ENCODE measurements around the gene APBA1.

The APBA1 gene

DNA sequence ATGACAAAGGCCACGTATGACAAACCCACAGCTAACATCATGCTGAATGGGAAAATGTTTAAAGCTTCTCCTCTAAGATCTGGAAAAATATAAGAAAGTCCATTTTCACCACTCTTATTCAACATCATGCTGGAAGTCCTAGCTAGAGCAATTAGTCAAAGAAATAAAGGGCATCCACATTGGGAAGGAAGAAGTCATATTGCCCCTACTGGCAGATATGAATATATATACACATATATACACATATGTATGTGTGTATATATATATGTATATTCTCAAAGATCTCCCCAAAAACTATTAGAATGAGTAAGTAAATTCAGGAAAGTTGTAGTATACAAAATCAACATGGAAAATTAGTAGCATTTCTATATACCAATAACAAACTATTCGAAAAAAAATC lies 17.1 kb downstream of the APBA1 start:
- DNase-seq, result no peak

DNA sequence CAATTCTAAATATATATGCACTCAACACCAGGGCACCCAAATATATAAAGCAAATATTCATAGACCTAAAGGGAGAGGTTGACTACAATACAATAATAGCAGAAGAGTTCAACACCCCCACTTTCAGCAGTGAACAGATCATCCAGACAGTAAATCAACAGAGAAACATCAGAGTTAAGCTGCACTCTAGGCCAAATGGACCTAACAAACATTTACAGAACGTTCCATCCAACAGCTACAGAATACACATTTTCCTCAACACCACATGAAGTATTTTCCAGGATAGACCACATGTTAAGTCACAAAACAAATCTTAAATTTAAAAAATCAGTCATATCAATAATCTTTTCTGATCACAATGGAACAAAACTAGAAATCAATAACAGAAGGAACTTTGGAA lies 18.9 kb downstream of the APBA1 start:
- DNase-seq, result no peak

DNA sequence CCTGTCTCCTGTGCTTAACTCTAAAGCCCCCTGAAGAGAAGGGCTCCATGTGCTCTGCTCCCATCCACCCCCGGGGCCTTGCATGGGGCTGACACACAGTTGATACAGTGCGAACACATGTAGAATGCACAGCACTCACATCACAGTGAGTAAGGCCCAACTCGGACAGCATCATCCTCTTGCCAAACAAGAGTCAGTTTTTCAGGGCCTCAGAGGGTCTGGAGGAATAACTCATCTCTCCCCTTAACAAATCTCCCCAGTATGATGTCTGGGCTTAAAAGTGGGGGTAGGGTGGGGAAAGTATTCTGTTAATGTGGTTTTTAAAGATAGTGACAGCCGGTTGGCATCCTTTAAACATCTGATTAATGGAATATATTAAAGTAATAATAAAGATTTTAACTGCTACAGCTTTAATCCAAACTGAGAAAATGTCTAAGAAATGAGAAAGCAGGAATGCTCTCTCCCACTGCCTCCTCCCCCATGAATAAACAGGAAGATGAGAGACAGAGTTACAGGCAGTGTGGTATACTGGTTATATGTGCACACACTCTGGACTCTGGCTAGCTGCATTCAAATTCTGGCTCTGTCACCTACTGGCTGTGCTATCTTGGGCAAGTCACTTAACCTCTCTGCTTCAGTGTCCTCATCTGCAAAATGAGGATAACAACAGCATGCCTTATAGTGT lies 22.5 kb downstream of the APBA1 start:
- peak; percentile 88 for DNase-seq

DNA sequence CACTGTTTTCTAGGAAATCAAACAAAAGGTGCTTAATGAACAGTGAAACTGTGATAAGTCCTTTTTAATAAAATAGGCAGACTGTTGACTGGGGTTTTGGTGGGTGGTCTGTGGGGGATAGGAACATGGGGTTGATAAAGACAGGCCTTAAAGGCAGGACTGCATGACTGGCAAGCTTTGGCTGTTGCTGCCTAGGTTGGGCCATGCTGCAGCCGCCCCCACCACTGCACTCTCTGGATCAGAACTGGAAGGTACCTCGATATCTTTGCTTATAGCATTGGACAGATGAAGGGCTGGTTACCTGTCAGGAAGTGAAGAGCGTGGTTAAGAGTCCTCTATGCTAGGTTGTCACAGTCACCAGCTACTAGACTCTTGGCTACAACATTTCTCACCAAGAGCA lies 24.4 kb downstream of the APBA1 start:
- DNase-seq, result no peak

- DNase-seq, result no peak
Measured at GRCh38 chr9:69646810-69647209, 25.4 kb downstream of the APBA1 start.

- DNase-seq, result no peak
Measured at GRCh38 chr9:69645488-69645887, 26.7 kb downstream of the APBA1 start.

DNA sequence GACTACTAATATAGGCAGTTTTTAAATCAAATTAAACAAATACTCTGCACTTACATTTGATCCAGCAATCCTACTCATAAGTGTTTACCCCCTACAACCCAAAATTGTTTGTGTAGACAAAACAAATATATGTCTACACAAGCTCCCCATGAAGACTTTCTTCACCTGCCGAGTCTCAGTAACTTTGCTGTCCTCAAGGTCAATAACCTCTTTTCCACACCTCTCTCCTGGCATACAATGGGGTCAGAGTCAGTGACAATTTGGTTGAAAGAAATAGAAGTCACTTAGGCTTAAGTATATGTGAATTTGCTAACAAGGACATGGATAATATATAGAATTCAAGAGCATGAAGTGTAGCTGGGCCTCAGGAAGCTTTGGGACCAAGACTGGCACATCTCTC lies 29.1 kb downstream of the APBA1 start:
- no peak for DNase-seq

GRCh38 chr9:69637817-69638200 lies 34.4 kb downstream of the APBA1 start:
- DNase-seq, result peak; percentile 76

DNA sequence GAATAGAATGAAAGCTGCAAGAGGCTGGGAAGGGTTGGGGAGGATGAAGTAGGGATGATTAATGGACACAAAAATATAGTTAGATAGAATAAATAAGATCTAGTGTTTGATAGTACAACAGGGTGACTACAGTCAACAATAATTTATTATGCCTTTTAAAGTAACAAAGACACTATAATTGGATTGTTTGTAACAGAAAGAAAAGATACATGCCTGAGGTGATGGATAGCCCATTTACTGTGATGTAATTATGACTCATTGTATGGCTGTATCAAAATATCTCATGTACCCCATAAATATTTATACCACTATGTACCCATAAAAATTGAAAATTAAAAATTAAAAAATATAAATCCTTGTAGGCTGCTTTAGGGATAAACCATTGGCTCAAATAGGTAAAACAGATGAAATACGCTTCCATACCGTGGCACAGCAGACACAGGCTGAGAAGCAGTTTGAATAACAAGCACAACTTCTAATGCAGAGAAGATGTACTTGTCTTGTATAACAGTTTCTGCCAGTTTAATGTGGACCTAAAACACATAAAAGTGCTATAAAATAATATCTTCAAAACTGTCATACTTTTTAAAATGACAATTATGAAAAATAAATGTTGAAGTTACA lies 34.9 kb downstream of the APBA1 start:
- peak; percentile 14 for DNase-seq

GRCh38 chr9:69633716-69634115 lies 38.5 kb downstream of the APBA1 start:
- DNase-seq, result no peak

DNA sequence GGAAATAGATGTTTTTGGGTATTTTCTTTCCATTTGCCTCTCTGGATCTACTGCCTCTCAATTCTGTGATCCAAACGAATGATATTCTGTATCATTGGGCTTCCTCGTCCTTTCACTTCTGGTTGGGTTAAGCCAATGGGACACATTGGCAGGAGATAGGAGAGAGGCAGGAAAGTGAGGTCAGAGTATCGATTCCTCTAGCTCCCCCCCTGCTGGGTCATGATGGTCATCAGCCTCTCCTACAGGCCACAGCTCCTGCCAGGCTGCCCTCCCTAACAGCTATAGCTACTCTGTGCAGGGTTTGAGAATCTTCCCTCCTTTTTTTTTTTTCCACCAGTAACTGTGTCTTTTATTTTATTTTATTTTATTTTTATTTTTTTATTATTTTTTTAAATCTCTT lies 39.4 kb downstream of the APBA1 start:
- no peak for DNase-seq

DNA sequence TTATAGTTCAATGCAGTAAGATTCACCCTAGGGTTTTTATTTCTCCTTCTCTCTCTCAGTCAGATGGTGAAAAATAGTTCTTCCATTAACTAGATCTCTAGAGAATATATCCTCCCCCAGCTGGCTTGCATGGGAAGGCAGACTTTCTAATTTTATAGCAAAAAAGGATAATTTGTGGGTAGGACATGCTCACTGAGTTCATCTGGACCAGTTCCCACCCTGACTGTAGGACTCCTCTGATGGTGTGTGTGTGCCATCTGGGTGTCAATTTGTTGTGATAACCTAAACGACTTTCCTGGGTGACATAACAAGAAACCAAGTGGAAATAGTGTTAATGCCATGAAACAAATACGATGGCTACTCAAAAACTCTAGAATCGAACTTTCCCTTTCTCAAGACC lies 44.9 kb downstream of the APBA1 start:
- DNase-seq, result no peak

- no peak for DNase-seq
Measured at GRCh38 chr9:69623276-69623675, 48.9 kb downstream of the APBA1 start.

DNA sequence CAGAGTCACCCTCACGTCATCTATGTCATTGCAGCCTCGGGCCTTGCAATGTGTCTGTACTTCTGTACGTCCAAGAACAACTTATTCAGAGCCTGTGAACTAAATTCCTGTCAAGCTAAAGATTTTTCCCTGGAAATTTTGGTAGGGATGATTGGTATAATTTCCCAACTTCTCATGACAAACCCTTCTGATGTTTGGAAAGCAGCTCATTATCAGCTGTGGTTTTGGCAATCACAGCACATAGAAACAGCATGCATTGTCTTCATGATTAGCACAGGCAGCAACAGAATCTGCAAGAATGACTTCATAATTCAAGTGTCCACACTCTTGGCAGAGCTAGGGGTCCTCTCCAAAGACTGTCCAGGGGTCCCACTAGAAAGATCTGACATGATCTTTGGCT lies 49.5 kb downstream of the APBA1 start:
- peak; percentile 61 for DNase-seq

GRCh38 chr9:69621730-69622460 lies 50.3 kb downstream of the APBA1 start:
- DNase-seq, result no peak

GRCh38 chr9:69620731-69621130 lies 51.4 kb downstream of the APBA1 start:
- DNase-seq, result no peak

DNA sequence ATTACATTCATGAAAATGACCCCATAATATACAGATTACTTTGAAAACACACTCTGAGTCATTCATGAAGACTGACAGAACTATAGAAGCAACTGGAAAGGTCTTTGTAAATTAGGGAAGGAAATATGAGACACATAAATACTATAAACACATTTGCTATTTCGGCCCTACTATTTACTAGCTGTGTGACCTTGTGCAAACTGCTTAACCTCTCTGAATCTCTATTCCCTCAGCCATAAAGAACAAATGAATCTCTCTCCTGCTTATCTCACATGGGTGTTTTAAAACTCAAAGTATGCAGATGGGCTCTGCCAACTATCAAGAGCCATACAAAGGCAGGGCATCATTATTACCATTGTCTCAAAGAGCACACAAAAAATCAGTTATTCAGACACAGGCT lies 52.9 kb downstream of the APBA1 start:
- no peak for DNase-seq

GRCh38 chr9:69617006-69617405 lies 55.2 kb downstream of the APBA1 start:
- DNase-seq, result no peak

GRCh38 chr9:69615880-69616279 lies 56.3 kb downstream of the APBA1 start:
- no peak for DNase-seq

DNA sequence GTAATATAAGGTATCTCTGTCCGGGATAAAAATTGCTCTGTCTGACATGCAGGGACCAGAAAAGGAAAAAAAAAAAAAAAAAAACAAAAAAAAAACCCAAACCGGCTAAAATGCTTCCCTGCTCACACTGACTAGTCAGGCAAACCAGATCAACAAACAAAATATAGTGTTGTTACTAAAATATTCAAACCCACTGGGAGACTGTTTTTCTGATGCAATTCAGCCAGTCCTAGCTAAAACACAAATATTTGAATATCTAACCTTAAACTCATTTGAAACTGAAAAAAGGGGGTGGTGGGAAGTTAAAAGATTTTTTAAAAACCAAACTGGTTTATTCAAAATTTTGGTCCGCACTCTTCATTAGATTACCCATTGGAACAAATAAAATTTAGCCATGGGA lies 61.0 kb downstream of the APBA1 start:
- DNase-seq, result no peak

GRCh38 chr9:69609156-69609555 lies 63.0 kb downstream of the APBA1 start:
- no peak for DNase-seq

DNA sequence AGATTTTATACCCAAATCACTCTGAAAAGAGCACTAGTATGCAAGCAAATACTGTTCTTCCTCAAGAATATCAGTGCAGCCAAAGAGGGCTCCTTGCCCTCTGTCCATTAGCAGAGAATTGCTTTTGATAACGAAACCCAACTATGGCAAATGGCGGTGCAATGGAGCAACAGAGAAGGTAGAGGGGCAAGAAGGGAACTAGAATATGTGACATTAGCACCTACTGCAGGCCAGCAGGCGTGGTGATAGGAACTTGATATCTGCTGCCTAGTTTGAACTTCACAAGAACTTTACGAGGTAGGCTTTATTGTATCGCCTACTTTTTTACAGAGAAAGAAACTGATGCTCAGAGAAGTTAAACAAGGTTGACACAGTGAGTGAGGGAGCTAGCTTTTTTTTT lies 66.1 kb downstream of the APBA1 start:
- DNase-seq, result no peak

GRCh38 chr9:69605406-69605805 lies 66.8 kb downstream of the APBA1 start:
- no peak for DNase-seq

- no peak for DNase-seq
Measured at GRCh38 chr9:69604568-69605219, 67.5 kb downstream of the APBA1 start.

Measured in fibroblast of skin of right biceps (primary cell).